Chondrocyte (in vitro differentiated cells): ENCODE data around the gene SMARCD3. TPM values are rescaled to one million over a fixed set of nuclear protein-coding genes. Genes with fewer than 3 reads are reported as not detected.

ENCODE experiments used
- DNase-seq: peaks from one replicate; pipeline ENCODE4 v3.0.0; 2021; ENCODE audit warnings: mixed read lengths, low spot score
- H3K27ac Mint-ChIP-seq: one replicate; pipeline ENCODE4 v1.8.0; 2021; ENCODE audit warnings: mild to moderate bottlenecking, moderate library complexity, mixed read lengths; ENCODE audit not compliant: unreplicated experiment
- H3K27me3 Mint-ChIP-seq: 2 replicates; pipeline ENCODE4 v1.8.0; 2021; ENCODE audit warnings: low read depth, mixed read lengths
- H3K36me3 Mint-ChIP-seq: 2 replicates; pipeline ENCODE4 v1.8.0; 2021; ENCODE audit warnings: low read depth, mixed read lengths
- H3K4me1 Mint-ChIP-seq: 2 replicates; pipeline ENCODE4 v1.8.0; 2021; ENCODE audit warnings: low read depth, mild to moderate bottlenecking, mixed read lengths
- H3K4me3 Mint-ChIP-seq: one replicate; pipeline ENCODE4 v1.8.0; 2021; ENCODE audit warnings: mild to moderate bottlenecking, moderate library complexity, mixed read lengths; ENCODE audit not compliant: unreplicated experiment
- H3K9me3 Mint-ChIP-seq: 2 replicates; pipeline ENCODE4 v1.8.0; 2021; ENCODE audit warnings: low read depth, mixed read lengths
- CTCF ChIP-seq: fragments of 200-600 bp; sonication (generic); IDR thresholded peaks from 2 replicates; pipeline ENCODE4 v1.5.0; 2021; ENCODE audit warnings: antibody characterized with exemption, mild to moderate bottlenecking, moderate library complexity
- total RNA-seq: library from RNA; stranded (reverse); gene quantifications from 3 replicates; pipeline ENCODE4 v1.2.1, GENCODE V29; 2021

The SMARCD3 gene
- total RNA-seq, 1 donor from 2014 or later: 120 TPM

- TF ChIP-seq CTCF: no peak
- Mint-ChIP-seq H3K4me1 (no peaks in the 10 kb centered on the region), H3K4me3 (no peak overlapping the region), H3K27me3 (peaks cover 31% of the 10 kb centered on the region), H3K36me3 (no peaks in the 10 kb centered on the region), H3K9me3 (no peaks in the 10 kb centered on the region), H3K27ac (no peak overlapping the region)
- no peak for DNase-seq
Measured at GRCh38 chr7:151189038-151189437, 59.5 kb downstream of the SMARCD3 start.

Other genes starting within 250 kb of the SMARCD3 start
- gene ATG9B, start 224.2 kb downstream of the SMARCD3 start, total RNA-seq: 1.5 to 1.6 TPM in 2 of 3 replicates, not detected in the other
- gene ABCB8, start 220.2 kb downstream of the SMARCD3 start, total RNA-seq: 30.2 to 45.7 TPM (median 32.1 TPM) in 3 replicates
- 2.2 to 4.9 TPM (median 2.4 TPM) in 3 replicates for gene ASIC3, start 200.2 kb downstream of the SMARCD3 start, total RNA-seq
- gene CDK5, start 190.8 kb downstream of the SMARCD3 start, total RNA-seq: 23.9 to 25.4 TPM (median 24.0 TPM) in 3 replicates
- gene SLC4A2, start 189.1 kb downstream of the SMARCD3 start, total RNA-seq: 340 to 379 TPM (median 371 TPM) in 3 replicates
- gene FASTK, start 167.9 kb downstream of the SMARCD3 start, total RNA-seq: 83.8 to 146 TPM (median 94.0 TPM) in 3 replicates
- 31.2 to 43.2 TPM (median 33.2 TPM) in 3 replicates for gene TMUB1, start 165.2 kb downstream of the SMARCD3 start, total RNA-seq
- 77.8 to 116 TPM (median 91.4 TPM) in 3 replicates for gene AGAP3, start 162.2 kb downstream of the SMARCD3 start, total RNA-seq
- not detected in 3 replicates for gene GBX1, start 81.0 kb downstream of the SMARCD3 start, total RNA-seq
- not detected in 3 replicates for gene ASB10, start 61.4 kb downstream of the SMARCD3 start, total RNA-seq
- gene H2BK1, start 38.2 kb downstream of the SMARCD3 start, total RNA-seq: not detected in 3 replicates
- gene ABCF2, start 21.5 kb downstream of the SMARCD3 start, total RNA-seq: 35.8 to 42.2 TPM (median 37.7 TPM) in 3 replicates
- gene CHPF2, start 16.2 kb downstream of the SMARCD3 start, total RNA-seq: 98.3 to 135 TPM (median 101 TPM) in 3 replicates
- 47.3 to 61.7 TPM (median 50.3 TPM) in 3 replicates for gene NUB1, start 93.1 kb upstream of the SMARCD3 start, total RNA-seq
- gene WDR86, start 161.3 kb upstream of the SMARCD3 start, total RNA-seq: not detected in 3 replicates
- not detected in 3 replicates for gene CRYGN, start 191.4 kb upstream of the SMARCD3 start, total RNA-seq